Neural cell (in vitro differentiated cells): ENCODE measurements around the gene ADARB2. TPM values are rescaled to one million over a fixed set of nuclear protein-coding genes. Genes with fewer than 3 reads are reported as not detected.

ENCODE experiments used
- H2AFZ ChIP-seq: fragments of 200-600, 300-800 bp; sonication (generic), shearing (Covaris generic); 2 replicates; pipeline ENCODE4 v1.6.0; 2014; ENCODE audit warnings: low read depth, mild to moderate bottlenecking, antibody characterized with exemption, low read length, moderate library complexity
- H3F3A ChIP-seq: fragments of 200-600 bp; shearing (Covaris generic); 2 replicates; pipeline ENCODE4 v1.6.1; 2016; ENCODE audit warnings: mild to moderate bottlenecking, moderate library complexity, mixed read lengths, antibody characterized with exemption, low read length; ENCODE audit not compliant: insufficient read depth, poor library complexity, severe bottlenecking
- H3K27ac ChIP-seq: fragments of 200-600, 300-800 bp; sonication (generic), shearing (Covaris generic); 2 replicates; pipeline ENCODE4 v1.5.1; 2014; ENCODE audit warnings: mild to moderate bottlenecking, low read length, moderate library complexity
- H3K27me3 ChIP-seq: fragments of 300-800, 200-600 bp; sonication (generic), shearing (Covaris generic); 2 replicates; pipeline ENCODE4 v1.6.0; 2014; ENCODE audit warnings: mild to moderate bottlenecking, low read depth, low read length, moderate library complexity; ENCODE audit not compliant: insufficient read depth
- H3K36me3 ChIP-seq: fragments of 300-800, 200-600 bp; sonication (generic), shearing (Covaris generic); 2 replicates; pipeline ENCODE4 v1.5.1; 2014; ENCODE audit warnings: mild to moderate bottlenecking, antibody characterized with exemption, low read length, moderate library complexity; ENCODE audit not compliant: insufficient read depth
- H3K4me2 ChIP-seq: fragments of 300-800, 200-600 bp; sonication (generic), shearing (Covaris generic); 2 replicates; pipeline ENCODE4 v1.6.0; 2014; ENCODE audit warnings: mild to moderate bottlenecking, low read length
- H3K4me3 ChIP-seq: fragments of 300-800, 200-600 bp; sonication (generic), shearing (Covaris generic); 2 replicates; pipeline ENCODE4 v1.5.1; 2014; ENCODE audit warnings: mild to moderate bottlenecking, low read length, moderate library complexity
- H3K79me2 ChIP-seq: fragments of 200-600 bp; shearing (Covaris generic); replicated peaks from 2 replicates; pipeline ENCODE4 v1.6.0; 2014; ENCODE audit warnings: mild to moderate bottlenecking, low read length, moderate library complexity; ENCODE audit not compliant: insufficient read depth
- H3K9ac ChIP-seq: fragments of 300-800, 200-600 bp; sonication (generic), shearing (Covaris generic); 2 replicates; pipeline ENCODE4 v1.6.1; 2016; ENCODE audit warnings: mild to moderate bottlenecking, low read length, mixed read lengths
- H3K9me2 ChIP-seq: fragments of 200-600 bp; shearing (Covaris generic); 2 replicates; pipeline ENCODE4 v1.6.1; 2016; ENCODE audit warnings: mild to moderate bottlenecking, low read length, mixed read lengths; ENCODE audit not compliant: insufficient read depth
- H3K9me3 ChIP-seq: fragments of 200-600, 300-800 bp; sonication (generic), shearing (Covaris generic); 2 replicates; pipeline ENCODE4 v1.6.1; 2016; ENCODE audit warnings: mild to moderate bottlenecking, mixed run types, low read length, moderate library complexity, mixed read lengths
- H4K20me1 ChIP-seq: fragments of 200-600 bp; shearing (Covaris generic); 2 replicates; pipeline ENCODE4 v1.6.1; 2016; ENCODE audit warnings: mild to moderate bottlenecking, mixed run types; ENCODE audit not compliant: insufficient read depth
- CTCF ChIP-seq: fragments of 450-650 bp; IDR thresholded peaks from 2 replicates; pipeline ENCODE4 v1.5.1; 2014; ENCODE audit warnings: antibody characterized with exemption, mild to moderate bottlenecking, moderate library complexity; ENCODE audit not compliant: poor library complexity, severe bottlenecking
- MXI1 ChIP-seq: fragments of 450-650 bp; conservative IDR thresholded peaks from 2 replicates; pipeline ENCODE4 v1.6.1; 2014; ENCODE audit warnings: antibody characterized with exemption, mild to moderate bottlenecking; ENCODE audit not compliant: poor library complexity, severe bottlenecking
- POLR2AphosphoS5 ChIP-seq: IDR thresholded peaks from 2 replicates; pipeline ENCODE4 v1.6.1; 2012
- RAD21 ChIP-seq: fragments of 450-650 bp; conservative IDR thresholded peaks from 2 replicates; pipeline ENCODE4 v1.6.1; 2014; ENCODE audit warnings: antibody characterized with exemption, mild to moderate bottlenecking, moderate library complexity
- REST ChIP-seq: IDR thresholded peaks from 2 replicates; pipeline ENCODE4 v1.6.1; 2012; ENCODE audit warnings: borderline replicate concordance
- SMC3 ChIP-seq: fragments of 450-650 bp; conservative IDR thresholded peaks from 2 replicates; pipeline ENCODE4 v1.6.1; 2014; ENCODE audit warnings: antibody characterized with exemption, mild to moderate bottlenecking, moderate library complexity; ENCODE audit not compliant: poor library complexity
- TAF1 ChIP-seq: IDR thresholded peaks from 2 replicates; pipeline ENCODE4 v1.6.1; 2012; ENCODE audit warnings: low read depth
- polyA plus RNA-seq: library from polyadenylated mRNA; depleted of rRNA; stranded (reverse); fragments of >200 nt; gene quantifications from 2 replicates; pipeline ENCODE4 v1.2.3, GENCODE V29; 2014

ADARB2 gene
- polyA plus RNA-seq, 1 donor from 2014 or later: 3.6 TPM

GRCh38 chr10:1369665-1370064, 367.7 kb downstream of the ADARB2 start:
- Histone ChIP-seq H3K9me2 (no peaks in the 10 kb centered on the region), H3K4me2 (no peak overlapping the region), H3K4me3 (no peak overlapping the region), H3K9me3 (no peaks in the 10 kb centered on the region), H3K27ac (no peak overlapping the region), H3K9ac (no peak overlapping the region), H2AFZ (no peak overlapping the region), H4K20me1 (no peaks in the 10 kb centered on the region), H3K79me2 (no peaks in the 10 kb centered on the region), H3F3A (no peaks in the 10 kb centered on the region), H3K36me3 (no peaks in the 10 kb centered on the region), H3K27me3 (no peaks in the 10 kb centered on the region)
- no peak for TF ChIP-seq REST

- Histone ChIP-seq H3K9ac (no peak overlapping the region), H4K20me1 (no peaks in the 10 kb centered on the region), H3K4me2 (no peak overlapping the region), H3K4me3 (no peak overlapping the region), H3K79me2 (no peaks in the 10 kb centered on the region), H2AFZ (no peak overlapping the region), H3K36me3 (no peaks in the 10 kb centered on the region), H3K27ac (no peak overlapping the region), H3K9me2 (no peaks in the 10 kb centered on the region), H3F3A (no peaks in the 10 kb centered on the region), H3K27me3 (no peaks in the 10 kb centered on the region), H3K9me3 (no peaks in the 10 kb centered on the region)
- TF ChIP-seq MXI1: no peak
- no peak for TF ChIP-seq POLR2AphosphoS5
- no peak for TF ChIP-seq CTCF
- no peak for TF ChIP-seq RAD21
- TF ChIP-seq REST: no peak
- no peak for TF ChIP-seq TAF1
- TF ChIP-seq SMC3: no peak
Measured at GRCh38 chr10:1369197-1369596, 368.1 kb downstream of the ADARB2 start.
